ENCODE data around the gene GRAP2.
"Not testable (repeated sequence)": the region's sequence is repeated elsewhere in the genome, so short reads cannot be mapped to it uniquely, and the experiment has no call there.

GRAP2 gene

GRCh38 chr22:39970742-39971141 is 69.9 kb downstream of the GRAP2 start:
- no peak for DNase-seq

GRCh38 chr22:39972641-39973040 is 71.8 kb downstream of the GRAP2 start:
- DNase-seq: no peak

GRCh38 chr22:39973656-39974055 is 72.8 kb downstream of the GRAP2 start:
- no peak for DNase-seq

GRCh38 chr22:39974065-39974464 is 73.2 kb downstream of the GRAP2 start:
- DNase-seq: no peak

- DNase-seq: no peak
These were observed 78.2 kb downstream of the GRAP2 start for GRCh38 chr22:39979048-39979447.

GRCh38 chr22:39979458-39979857 is 78.6 kb downstream of the GRAP2 start:
- no peak for DNase-seq

GRCh38 chr22:39980596-39980995 is 79.7 kb downstream of the GRAP2 start:
- DNase-seq: no peak

GRCh38 chr22:39983346-39983745 is 82.5 kb downstream of the GRAP2 start:
- DNase-seq: no peak

- DNase-seq: no peak
These were observed 83.1 kb downstream of the GRAP2 start for GRCh38 chr22:39984006-39984405.

GRCh38 chr22:39984746-39985145 is 83.9 kb downstream of the GRAP2 start:
- DNase-seq: no peak

- no peak for DNase-seq
These were observed 84.6 kb downstream of the GRAP2 start for GRCh38 chr22:39985383-39986035.

- DNase-seq: no peak
These were observed 87.7 kb downstream of the GRAP2 start for GRCh38 chr22:39988386-39989114.

GRCh38 chr22:39989633-39990032 is 88.7 kb downstream of the GRAP2 start:
- DNase-seq: no peak

GRCh38 chr22:39990686-39991085 is 89.8 kb downstream of the GRAP2 start:
- no peak for DNase-seq

- no peak for DNase-seq
These were observed 90.4 kb downstream of the GRAP2 start for GRCh38 chr22:39991159-39991860.

GRCh38 chr22:39992088-39992826 is 91.4 kb downstream of the GRAP2 start:
- no peak for DNase-seq

- DNase-seq: not testable (repeated sequence)
These were observed 92.0 kb downstream of the GRAP2 start for GRCh38 chr22:39992894-39993293.

GRCh38 chr22:39994041-39994565 is 93.2 kb downstream of the GRAP2 start:
- DNase-seq: no peak

GRCh38 chr22:39994566-39995392 is 93.9 kb downstream of the GRAP2 start, which contains the start of gene FAM83F:
FAM83F (plus strand) TSS chr22:39994954; CDS start chr22:39995043, 89 bp downstream.
- DNase-seq: no peak

- DNase-seq: no peak
These were observed 94.7 kb downstream of the GRAP2 start for GRCh38 chr22:39995393-39996252.

- DNase-seq: no peak
These were observed 95.8 kb downstream of the GRAP2 start for GRCh38 chr22:39996732-39997131.
